ENCODE measurements around the gene SEPTIN11. TPM values are rescaled to one million over a fixed set of nuclear protein-coding genes. Genes with fewer than 3 reads are reported as not detected.

Gene SEPTIN11
- total and polyA plus RNA-seq, 9 of the 15 experiments (the other 6 are each of a cell fraction or from before 2014, with no cell fraction given): 25.7 to 142 (median 84.3) TPM

GRCh38 chr4:76943129-76943620, 6.4 kb upstream of the SEPTIN11 start (continued):
- TF ChIP-seq FOXM1 (IDR thresholded peaks at IDR 0.05; ENCODE audit: low read depth) (peak; percentile 73; the same call in 1 of the 2 replicates), FOXM1 (CRISPR knock-in tag; IDR thresholded peaks at IDR 0.05; ENCODE audit: low read depth) (no peak), ZNF778 (CRISPR knock-in tag; IDR thresholded peaks at IDR 0.05) (no peak), TCF7L2 (IDR thresholded peaks at IDR 0.05; ENCODE audit: low read depth, low read length) (no peak), TCF3 (CRISPR knock-in tag; IDR thresholded peaks at IDR 0.05) (peak; percentile 55), CTBP1 (IDR thresholded peaks at IDR 0.05; ENCODE audit: borderline replicate concordance) (peak; percentile 84; the same call in 1 of the 2 replicates), EP300 (IDR thresholded peaks at IDR 0.05; ENCODE audit: low read length) (peak; percentile 86), DPF2 (IDR thresholded peaks at IDR 0.05) (peak; percentile 94), CREB3 (tag; conservative IDR thresholded peaks at IDR 0.05; ENCODE audit: low read depth) (peak; percentile 0; the same call in 1 of the 2 replicates), ZNF717 (CRISPR knock-in tag; IDR thresholded peaks at IDR 0.05) (no peak), ADNP (tag; IDR thresholded peaks at IDR 0.05) (peak; percentile 45; the same call in 1 of the 2 replicates), REST (IDR thresholded peaks at IDR 0.05; ENCODE audit: borderline replicate concordance) (peak; percentile 30; the same call in 1 of the 2 replicates), REST (CRISPR knock-in tag; IDR thresholded peaks at IDR 0.05; ENCODE audit: low read depth) (no peak)
